Measurements from ENCODE around the gene ANXA6. TPM values are rescaled to one million over a fixed set of nuclear protein-coding genes. Genes with fewer than 3 reads are reported as not detected.

Gene ANXA6
- total RNA-seq, 1 experiment from 2014 or later = 190 TPM

- no peak for DNase-seq (ENCODE audit: low read depth)
Measured at GRCh38 chr5:151067632-151068432, 89.7 kb downstream of the ANXA6 start.

GRCh38 chr5:151066920-151067319 lies 90.7 kb downstream of the ANXA6 start:
- no peak for DNase-seq (ENCODE audit: low read depth)

- DNase-seq (ENCODE audit: low read depth) = no peak
Measured at GRCh38 chr5:151065609-151066008, 92.0 kb downstream of the ANXA6 start.

DNA sequence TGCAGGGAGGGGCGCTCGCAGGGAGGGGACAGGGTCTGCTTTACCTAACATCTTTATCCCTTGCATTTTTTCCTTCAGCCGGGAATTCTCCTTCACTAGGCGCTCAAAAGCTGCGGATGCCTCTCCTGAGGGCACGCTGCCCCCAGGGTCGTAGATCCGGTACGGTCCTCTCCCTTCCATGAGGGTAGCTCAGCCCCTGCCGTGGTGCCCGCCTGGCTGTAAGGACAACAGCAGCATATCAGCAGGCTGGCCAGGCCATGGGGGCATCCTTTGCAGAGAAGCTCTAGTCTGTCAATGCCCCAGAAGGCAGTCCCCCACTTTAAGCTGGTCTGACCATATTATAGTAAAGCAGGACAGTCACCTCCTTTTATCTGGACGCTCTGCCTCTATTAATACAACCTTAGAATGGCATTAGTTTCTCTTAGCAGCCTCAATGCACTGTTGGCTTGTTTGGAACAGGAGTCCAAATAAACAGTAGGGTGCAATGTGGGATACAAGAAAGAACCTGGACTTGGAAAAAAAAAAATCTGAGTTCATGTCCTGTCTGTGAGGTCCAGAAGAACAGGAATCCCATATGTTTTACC lies 92.6 kb downstream of the ANXA6 start:
- DNase-seq (ENCODE audit: low read depth) = no peak

- DNase-seq (ENCODE audit: low read depth) = peak; percentile 80
Measured at GRCh38 chr5:151063142-151063989, 94.2 kb downstream of the ANXA6 start.

DNA sequence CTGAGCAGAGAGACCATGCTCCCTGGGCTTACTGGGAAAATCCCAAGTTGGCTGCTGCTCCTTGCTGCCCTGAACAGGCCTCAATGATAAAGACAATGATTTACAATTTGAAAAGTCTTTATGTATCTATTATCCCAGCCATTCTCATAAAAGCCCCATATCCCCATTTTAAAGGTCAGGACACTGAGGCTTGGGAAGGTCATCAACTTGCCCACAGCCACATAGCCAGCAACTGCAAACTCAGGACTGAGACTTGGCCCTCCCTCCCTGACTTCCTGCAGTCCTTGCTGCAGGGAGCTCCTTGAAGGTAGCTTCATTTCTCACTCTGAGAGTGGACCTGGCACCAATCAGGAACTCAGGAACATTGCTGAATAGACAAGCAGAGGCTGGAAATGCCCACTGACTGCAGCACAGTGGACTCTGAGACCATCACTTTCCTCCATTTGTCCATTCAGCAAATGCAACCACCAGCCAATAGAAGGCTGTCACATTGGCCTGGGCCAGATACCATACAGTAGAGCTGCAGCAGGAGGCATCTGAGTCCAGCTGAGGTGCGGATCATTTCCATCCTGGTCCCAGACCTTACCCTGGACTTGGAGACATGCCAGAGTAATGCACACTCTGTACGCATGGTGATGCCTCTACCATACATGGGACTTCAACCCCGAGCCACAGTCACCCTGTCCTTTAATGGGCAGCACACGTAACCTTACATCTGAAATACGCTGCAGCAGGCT lies 95.0 kb downstream of the ANXA6 start:
- no peak for DNase-seq (ENCODE audit: low read depth)

DNA sequence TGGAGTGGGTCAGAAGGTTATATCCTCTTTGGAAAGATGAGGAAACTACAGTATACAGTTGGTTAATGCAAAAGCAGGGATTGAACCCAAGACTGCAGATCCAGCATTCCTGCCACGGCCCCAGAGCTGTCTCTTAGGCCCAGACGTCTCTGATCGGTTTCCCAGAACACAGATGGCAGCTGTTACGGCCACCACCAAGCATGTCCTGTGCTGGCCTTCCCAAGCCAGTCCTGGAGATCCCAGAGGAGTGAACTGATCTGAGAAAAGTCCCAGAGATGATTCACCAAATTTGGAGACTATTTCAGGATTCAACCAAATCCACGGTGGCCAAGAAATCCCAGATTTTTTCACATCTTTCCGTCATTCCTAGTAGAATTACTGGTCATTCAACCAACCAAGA lies 96.8 kb downstream of the ANXA6 start:
- DNase-seq (ENCODE audit: low read depth) = no peak

- no peak for DNase-seq (ENCODE audit: low read depth)
Measured at GRCh38 chr5:151058891-151059489, 98.6 kb downstream of the ANXA6 start.

DNA sequence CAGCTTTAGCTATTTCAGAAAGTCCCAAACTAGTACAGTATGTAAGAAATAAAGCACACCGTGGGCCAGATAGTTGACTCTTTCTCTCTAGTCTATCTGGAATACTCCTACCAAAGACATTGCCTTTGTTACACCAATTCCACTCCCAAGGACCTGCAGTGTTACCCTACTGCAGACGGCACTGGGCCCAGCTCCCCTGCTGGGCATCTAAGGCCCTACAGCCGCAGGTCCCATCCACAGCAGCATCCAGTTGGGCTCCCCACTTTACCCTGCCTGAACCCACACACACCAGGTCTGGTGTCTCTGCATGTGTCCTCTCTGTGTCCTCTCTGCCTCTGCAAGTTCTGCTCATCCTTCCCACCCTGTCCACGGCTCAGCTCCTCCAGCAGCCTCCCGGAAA lies 99.3 kb downstream of the ANXA6 start:
- no peak for DNase-seq (ENCODE audit: low read depth)

- no peak for DNase-seq (ENCODE audit: low read depth)
Measured at GRCh38 chr5:151056379-151057325, 100.9 kb downstream of the ANXA6 start.

- DNase-seq (ENCODE audit: low read depth) = no peak
Measured at GRCh38 chr5:151055336-151055735, 102.2 kb downstream of the ANXA6 start.

DNA sequence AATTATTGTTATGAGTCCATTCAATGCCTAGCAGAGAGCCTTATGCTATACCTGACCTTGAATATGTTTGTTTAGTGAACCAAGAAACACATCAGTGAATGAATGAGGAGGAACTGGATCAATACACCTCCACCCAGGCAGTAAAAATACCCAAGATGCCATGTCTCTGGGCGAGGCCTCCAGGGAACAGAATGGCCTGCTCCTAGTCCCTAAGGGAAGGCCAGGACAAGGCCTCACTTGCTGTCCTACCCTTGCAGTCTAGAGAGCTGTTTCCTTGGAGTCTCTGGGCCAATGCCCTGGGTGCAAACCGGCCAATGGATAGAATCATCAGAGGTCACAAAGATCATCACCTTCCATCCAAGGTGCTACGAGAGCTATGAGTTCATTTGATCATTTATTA lies 102.9 kb downstream of the ANXA6 start:
- no peak for DNase-seq (ENCODE audit: low read depth)

- no peak for DNase-seq (ENCODE audit: low read depth)
Measured at GRCh38 chr5:151053796-151054462, 103.7 kb downstream of the ANXA6 start.

DNA sequence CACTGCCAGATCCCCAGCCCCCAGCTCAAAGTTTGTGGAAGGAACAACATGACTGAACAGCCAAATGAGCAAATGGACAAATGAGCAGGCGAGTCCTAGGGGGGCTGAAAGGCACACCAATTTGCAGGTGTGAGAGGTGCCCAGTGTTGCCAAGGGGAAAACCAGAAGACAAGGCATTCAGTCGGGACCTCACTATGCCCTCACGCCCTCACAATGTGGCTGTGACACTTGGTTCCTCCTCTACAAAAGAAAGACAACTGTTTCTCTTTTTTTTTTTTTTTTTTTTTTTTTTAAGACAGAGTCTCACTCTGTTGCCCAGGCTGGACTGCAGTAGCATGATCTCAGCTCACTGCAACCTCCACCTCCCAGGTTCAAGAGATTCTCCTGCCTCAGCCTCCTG lies 104.7 kb downstream of the ANXA6 start:
- no peak for DNase-seq (ENCODE audit: low read depth)

- DNase-seq (ENCODE audit: low read depth) = no peak
Measured at GRCh38 chr5:151051931-151052608, 105.5 kb downstream of the ANXA6 start.

GRCh38 chr5:151051066-151051930 lies 106.3 kb downstream of the ANXA6 start:
- DNase-seq (ENCODE audit: low read depth) = peak; percentile 78
